GM12865 (cell line): ENCODE measurements around the gene RPL13.

ENCODE experiments used
- DNase-seq: peaks from one replicate; pipeline ENCODE4 v3.0.0; 2010; ENCODE audit warnings: low read depth
- H3K4me3 ChIP-seq: 2 replicates; pipeline ENCODE4 v1.5.1; 2011; ENCODE audit warnings: mild to moderate bottlenecking, low read depth, low read length, control low read depth
- TF ChIP-seq, protein P1 (sequence below): IDR thresholded peaks from 2 replicates; pipeline ENCODE4 v1.5.1; 2011; ENCODE audit warnings: low read length, control low read depth, low read depth, inconsistent platforms; ENCODE audit not compliant: insufficient read depth; ENCODE audit errors: missing control alignments

Gene RPL13

DNA sequence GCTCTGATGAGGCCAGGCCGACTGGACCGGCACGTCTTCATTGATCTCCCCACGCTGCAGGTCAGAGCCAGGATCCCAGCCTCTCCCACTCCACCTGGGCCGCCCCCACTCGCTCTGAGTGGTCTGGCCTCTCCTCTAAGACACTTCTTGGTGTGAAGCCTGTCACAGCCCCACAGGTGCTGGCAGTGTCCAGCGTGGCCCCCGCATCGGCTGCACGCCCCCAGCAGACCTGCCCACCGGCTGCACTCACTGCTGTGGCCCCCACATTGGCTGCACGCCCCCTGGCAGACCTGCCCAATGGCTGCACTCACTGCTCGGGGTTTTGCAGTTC, 15.8 kb upstream of the RPL13 start:
- TF ChIP-seq, protein P1, sequence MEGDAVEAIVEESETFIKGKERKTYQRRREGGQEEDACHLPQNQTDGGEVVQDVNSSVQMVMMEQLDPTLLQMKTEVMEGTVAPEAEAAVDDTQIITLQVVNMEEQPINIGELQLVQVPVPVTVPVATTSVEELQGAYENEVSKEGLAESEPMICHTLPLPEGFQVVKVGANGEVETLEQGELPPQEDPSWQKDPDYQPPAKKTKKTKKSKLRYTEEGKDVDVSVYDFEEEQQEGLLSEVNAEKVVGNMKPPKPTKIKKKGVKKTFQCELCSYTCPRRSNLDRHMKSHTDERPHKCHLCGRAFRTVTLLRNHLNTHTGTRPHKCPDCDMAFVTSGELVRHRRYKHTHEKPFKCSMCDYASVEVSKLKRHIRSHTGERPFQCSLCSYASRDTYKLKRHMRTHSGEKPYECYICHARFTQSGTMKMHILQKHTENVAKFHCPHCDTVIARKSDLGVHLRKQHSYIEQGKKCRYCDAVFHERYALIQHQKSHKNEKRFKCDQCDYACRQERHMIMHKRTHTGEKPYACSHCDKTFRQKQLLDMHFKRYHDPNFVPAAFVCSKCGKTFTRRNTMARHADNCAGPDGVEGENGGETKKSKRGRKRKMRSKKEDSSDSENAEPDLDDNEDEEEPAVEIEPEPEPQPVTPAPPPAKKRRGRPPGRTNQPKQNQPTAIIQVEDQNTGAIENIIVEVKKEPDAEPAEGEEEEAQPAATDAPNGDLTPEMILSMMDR = no peak
- no peak for DNase-seq
- no peak overlapping the region for H3K4me3 ChIP-seq

DNA sequence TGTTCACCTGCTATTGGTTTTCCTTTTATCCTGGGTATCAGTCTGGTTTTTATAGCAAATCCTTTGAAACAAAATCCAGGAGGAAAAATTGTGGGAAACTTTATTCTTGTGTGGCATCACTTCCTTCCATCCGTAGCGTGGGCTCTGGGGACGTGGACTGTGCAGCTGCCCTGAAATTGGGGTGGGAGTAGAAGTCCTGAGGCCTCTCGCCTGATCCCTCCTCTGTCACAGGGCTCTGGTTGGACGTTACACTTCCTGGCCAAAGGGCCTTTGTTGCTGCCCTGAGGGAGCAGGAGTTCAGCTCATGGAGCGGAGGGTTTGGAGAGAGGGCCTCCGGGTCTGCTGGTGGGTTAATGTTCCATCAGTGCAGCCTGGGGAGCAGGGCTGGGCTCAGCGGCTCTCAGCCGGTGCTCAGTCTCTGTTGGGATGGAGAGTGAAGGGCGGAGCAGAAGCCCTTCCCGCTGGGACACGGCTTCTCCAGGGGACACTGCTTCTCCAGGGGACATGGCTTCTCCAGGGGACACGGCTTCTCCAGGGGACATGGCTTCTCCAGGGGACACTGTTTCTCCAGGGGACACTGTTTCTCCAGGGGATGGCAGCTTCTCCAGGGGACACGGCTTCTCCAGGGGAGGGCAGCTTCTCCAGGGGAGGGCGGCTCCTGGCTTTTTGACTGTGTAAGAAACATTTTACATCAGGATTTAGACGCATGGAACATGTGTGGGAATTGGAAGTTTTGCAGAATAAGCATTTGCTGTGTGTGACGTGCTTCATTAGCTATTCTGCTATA, 15.2 kb upstream of the RPL13 start:
- H3K4me3 ChIP-seq = no peak overlapping the region
- TF ChIP-seq, protein P1 = no peak
- no peak for DNase-seq

DNA sequence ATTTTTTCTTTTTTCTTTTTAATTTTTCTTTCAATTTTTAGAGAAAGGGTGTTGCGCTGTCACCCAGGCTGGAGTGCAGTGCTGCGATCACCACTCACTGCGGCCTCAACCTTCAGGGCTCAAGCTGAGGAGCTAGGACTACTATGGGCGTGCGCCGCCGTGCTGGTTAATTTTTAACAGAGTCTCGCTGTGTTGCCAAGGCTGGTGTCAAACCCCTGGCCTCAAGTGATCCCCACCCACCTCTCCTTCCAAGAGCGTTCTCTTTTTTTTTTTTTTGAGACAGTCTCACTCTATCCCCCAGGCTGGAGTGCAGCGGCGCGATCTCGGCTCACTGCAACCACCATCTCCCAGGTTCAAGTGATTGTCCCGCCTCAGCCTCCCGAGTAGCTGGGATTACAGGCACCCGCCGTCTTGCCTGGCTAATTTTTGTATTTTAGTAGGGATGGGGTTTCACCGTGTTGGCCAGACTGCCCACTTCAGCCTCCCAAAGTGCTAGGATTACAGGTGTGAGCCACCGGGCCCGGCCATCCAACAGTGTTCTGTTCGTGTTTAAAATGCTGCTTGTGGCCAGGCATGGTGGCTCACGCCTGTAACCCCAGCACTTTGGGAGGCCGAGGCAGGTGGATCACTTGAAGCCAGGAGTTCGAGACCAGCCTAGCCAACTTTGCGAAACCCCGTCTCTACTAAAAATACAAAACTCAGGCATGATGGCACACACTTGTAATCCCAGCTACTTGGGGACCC, 14.5 kb upstream of the RPL13 start:
- TF ChIP-seq, protein P1 = no peak
- DNase-seq = no peak
- H3K4me3 ChIP-seq = no peak overlapping the region

DNA sequence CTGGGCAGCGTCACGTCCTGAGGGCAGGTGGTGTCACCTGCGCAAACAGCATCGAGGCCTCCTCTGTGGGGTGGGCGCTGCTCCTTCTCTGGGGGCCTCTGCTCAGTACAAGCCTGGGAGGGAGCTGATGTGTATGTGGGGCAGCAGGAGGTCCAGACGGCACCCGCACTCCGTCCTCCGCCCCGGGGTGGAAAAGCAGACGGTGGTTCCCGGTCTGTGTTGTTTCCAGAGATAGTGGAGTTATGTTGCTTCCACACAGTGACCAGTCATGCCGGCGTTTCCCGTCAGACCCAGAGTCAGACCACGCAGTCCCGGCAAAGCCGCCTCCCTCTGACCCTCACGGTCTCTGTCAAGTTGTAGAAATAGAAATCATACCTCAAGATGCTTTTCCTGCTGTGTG, 13.7 kb upstream of the RPL13 start:
- DNase-seq = no peak
- TF ChIP-seq, protein P1 = no peak
- H3K4me3 ChIP-seq = no peak overlapping the region

DNA sequence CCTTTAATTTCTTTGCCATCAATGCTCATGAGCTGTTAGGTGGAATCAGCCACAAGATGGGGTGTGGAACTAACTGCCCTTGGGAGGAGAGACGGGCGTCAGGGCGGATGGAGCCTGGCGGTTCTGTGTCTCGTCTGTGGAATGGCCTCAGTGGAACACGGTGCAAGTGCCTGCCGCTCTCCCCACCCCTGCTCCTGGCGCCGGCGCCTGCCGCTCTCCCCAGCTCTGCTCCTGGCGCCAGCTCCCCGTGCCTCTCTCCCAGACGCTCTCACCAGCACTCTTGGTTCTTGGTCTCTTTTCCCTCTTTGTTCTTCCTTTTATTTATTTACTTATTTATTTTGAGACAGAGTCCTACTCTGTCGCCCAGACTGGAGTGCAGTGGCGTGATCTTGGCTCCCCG, 13.2 kb upstream of the RPL13 start:
- no peak for DNase-seq
- TF ChIP-seq, protein P1 = no peak

DNA sequence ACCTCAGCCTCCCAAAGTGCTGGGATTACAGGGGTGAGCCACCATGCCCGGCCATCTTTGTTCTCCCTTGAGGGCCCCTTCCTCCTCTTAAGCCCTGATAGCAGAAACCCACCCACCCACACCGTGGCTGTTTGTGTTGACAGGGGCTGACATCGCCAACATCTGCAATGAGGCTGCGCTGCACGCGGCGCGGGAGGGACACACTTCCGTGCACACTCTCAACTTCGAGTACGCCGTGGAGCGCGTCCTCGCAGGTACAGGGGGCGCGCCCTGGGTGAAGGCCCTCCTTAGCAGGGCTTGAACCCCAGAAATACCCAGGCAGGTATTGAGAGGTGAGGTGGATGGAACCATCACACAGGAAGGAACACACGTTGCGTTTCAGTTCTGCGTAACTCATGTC, 12.6 kb upstream of the RPL13 start:
- no peak for DNase-seq
- H3K4me3 ChIP-seq = no peak overlapping the region
- TF ChIP-seq, protein P1 = no peak

More for the DNA sequence above, 13.2 kb upstream of the RPL13 start:
- H3K4me3 ChIP-seq = no peak overlapping the region
